ENCODE measurements around the gene UBL4B. TPM values are rescaled to one million over a fixed set of nuclear protein-coding genes. Genes with fewer than 3 reads are reported as not detected.

UBL4B gene
- total and polyA plus RNA-seq, 2 experiments from 2014 or later: not detected

GRCh38 chr1:110094931-110095654, 17.1 kb upstream of the UBL4B start:
- Histone ChIP-seq H3K79me2 (no peaks in the 10 kb centered on the region), H3K4me1 (ENCODE audit: insufficient read depth) (peaks cover 2% of the 10 kb centered on the region), H4K20me1 (ENCODE audit: insufficient read depth, poor library complexity, severe bottlenecking) (no peaks in the 10 kb centered on the region), H2AFZ (no peak overlapping the region), H3K4me3 (no peak overlapping the region), H3K9me2 (replicated peaks; ENCODE audit: insufficient read depth) (no peaks in the 10 kb centered on the region), H3K9me3 (ENCODE audit: low read depth) (no peaks in the 10 kb centered on the region), H3K27me3 (peaks cover 10% of the 10 kb centered on the region), H3K4me2 (no peak overlapping the region), H3K36me3 (replicated peaks; ENCODE audit: insufficient read depth, low read depth) (no peaks in the 10 kb centered on the region), H3K27ac (no peak overlapping the region)
- no peak for DNase-seq (ENCODE audit: low spot score)
- 49% methylated on average over 7 of the region's 7 CpGs for WGBS (ENCODE audit: low lambda C conversion rate, missing lambda C conversion rate)
- no peak for TF ChIP-seq EZH2 (IDR thresholded peaks at IDR 0.05; ENCODE audit: borderline replicate concordance)
- TF ChIP-seq EZH2phosphoT487 (IDR thresholded peaks at IDR 0.05; ENCODE audit: low read depth, severe bottlenecking, unreplicated experiment): no peak
- no peak for TF ChIP-seq CTCF (IDR thresholded peaks at IDR 0.05; ENCODE audit: poor library complexity)

DNA sequence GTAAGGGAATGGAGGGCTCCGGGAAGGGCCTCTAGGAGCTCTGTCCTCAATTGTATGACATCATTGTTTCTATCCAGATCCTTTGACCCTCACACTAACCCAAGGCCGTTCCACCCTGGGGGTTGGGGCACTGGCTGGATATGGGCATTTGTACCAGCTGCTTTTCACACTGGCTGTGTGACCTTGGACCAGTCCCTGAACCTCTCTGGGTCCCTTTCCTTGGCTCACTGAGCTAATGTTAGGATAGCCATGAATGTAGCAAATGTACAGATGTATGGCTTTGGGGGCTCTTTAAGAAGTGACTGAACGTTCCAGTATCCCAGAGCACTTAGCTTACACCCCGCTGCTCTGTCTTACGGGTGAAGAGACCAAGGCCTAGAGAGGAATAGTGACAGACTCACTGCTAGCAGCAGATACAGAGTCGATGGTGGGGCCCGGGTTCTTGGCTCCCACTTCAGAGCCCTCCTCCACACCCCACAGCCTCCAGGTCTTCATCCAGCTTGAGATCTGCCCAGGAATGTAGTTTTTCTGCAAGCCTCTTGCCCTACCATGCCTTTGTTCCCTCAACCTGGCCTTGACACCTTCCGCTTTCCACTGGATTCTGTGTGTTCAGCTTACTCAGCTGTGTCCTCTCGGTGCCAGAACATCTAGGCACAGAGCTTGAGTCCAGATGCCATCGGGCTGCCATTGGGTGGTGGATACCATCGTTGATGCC, 14.6 kb upstream of the UBL4B start:
- DNase-seq (ENCODE audit: low spot score): no peak
- H3K4me2 ChIP-seq: no peak overlapping the region
- no peaks in the 10 kb centered on the region for H3K36me3 ChIP-seq (replicated peaks; ENCODE audit: insufficient read depth, low read depth)
- H4K20me1 ChIP-seq (ENCODE audit: insufficient read depth, poor library complexity, severe bottlenecking): no peaks in the 10 kb centered on the region
- WGBS (ENCODE audit: low lambda C conversion rate, missing lambda C conversion rate): 78% methylated on average over 11 of the region's 11 CpGs
- no peak overlapping the region for H3K27ac ChIP-seq
- TF ChIP-seq EZH2phosphoT487 (IDR thresholded peaks at IDR 0.05; ENCODE audit: low read depth, severe bottlenecking, unreplicated experiment) (no peak), CTCF (IDR thresholded peaks at IDR 0.05; ENCODE audit: poor library complexity) (no peak), EZH2 (IDR thresholded peaks at IDR 0.05; ENCODE audit: borderline replicate concordance) (no peak)
- H3K9me3 ChIP-seq (ENCODE audit: low read depth): no peaks in the 10 kb centered on the region
- H3K4me3 ChIP-seq: no peak overlapping the region
- peaks cover 2% of the 10 kb centered on the region for H3K4me1 ChIP-seq (ENCODE audit: insufficient read depth)
- no peaks in the 10 kb centered on the region for H3K79me2 ChIP-seq
- no peak overlapping the region for H2AFZ ChIP-seq
- peaks cover 1% of the 10 kb centered on the region for H3K27me3 ChIP-seq
- H3K9me2 ChIP-seq (replicated peaks; ENCODE audit: insufficient read depth): no peaks in the 10 kb centered on the region

GRCh38 chr1:110098222-110099026, 13.8 kb upstream of the UBL4B start:
- Histone ChIP-seq H3K27ac (no peak overlapping the region), H3K4me1 (ENCODE audit: insufficient read depth) (peaks cover 2% of the 10 kb centered on the region), H3K36me3 (replicated peaks; ENCODE audit: insufficient read depth, low read depth) (no peaks in the 10 kb centered on the region), H3K9me2 (replicated peaks; ENCODE audit: insufficient read depth) (no peaks in the 10 kb centered on the region), H3K27me3 (no peaks in the 10 kb centered on the region), H3K4me2 (no peak overlapping the region), H2AFZ (no peak overlapping the region), H3K79me2 (no peaks in the 10 kb centered on the region), H3K9me3 (ENCODE audit: low read depth) (no peaks in the 10 kb centered on the region), H3K4me3 (no peak overlapping the region), H4K20me1 (ENCODE audit: insufficient read depth, poor library complexity, severe bottlenecking) (no peaks in the 10 kb centered on the region)
- WGBS (ENCODE audit: low lambda C conversion rate, missing lambda C conversion rate): 51% methylated on average over 9 of the region's 9 CpGs
- TF ChIP-seq EZH2 (IDR thresholded peaks at IDR 0.05; ENCODE audit: borderline replicate concordance) (no peak), EZH2phosphoT487 (IDR thresholded peaks at IDR 0.05; ENCODE audit: low read depth, severe bottlenecking, unreplicated experiment) (no peak), CTCF (IDR thresholded peaks at IDR 0.05; ENCODE audit: poor library complexity) (no peak)
- DNase-seq (ENCODE audit: low spot score): no peak
